Measurements from ENCODE around the gene COPZ2.
A peak's percentile ranks its signal among the peaks of the same experiment; 100 is the strongest.

COPZ2 gene

DNA sequence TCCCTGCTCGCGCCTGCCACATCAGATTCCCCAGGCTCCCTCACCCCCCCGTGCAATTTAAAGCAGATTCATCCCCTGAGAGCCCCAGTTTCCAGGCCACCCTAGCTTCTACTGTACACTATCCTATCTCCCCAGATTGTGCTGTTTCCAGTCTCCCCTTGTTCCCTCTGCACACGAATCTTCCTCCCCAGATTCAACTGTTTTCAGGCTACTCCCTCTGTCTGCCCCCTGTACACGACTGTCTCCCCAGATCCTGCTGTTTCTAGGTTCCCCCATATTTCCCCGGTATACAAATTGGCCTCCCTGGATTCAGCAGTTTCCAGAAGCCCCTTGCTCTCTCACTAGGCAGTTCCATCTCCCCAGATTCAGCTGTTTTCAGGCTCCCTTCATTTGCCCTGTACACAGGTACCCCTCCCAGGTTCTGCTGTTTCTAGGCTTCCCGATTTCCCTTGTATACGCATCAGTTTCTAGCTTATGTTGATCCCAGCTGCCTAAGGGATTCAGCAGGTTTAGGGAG lies 22.9 kb downstream of the COPZ2 start:
- DNase-seq (ENCODE audit: extremely low spot score), result no peak
- POLR2A ChIA-PET, result interaction anchor here (0.7 to 4.6 kb wide), 9 partner anchors 29 to 119 kb away, joined by 3 to 21 read pairs (median 4); partner anchors contain the start of genes CDK5RAP3, NFE2L1, PNPO and SP2
- CTCF ChIA-PET, result interaction anchor here (0.9 to 2.4 kb wide), 6 partner anchors 15 to 125 kb away, joined by 3 to 13 read pairs (median 4); partner anchors contain the start of gene CBX1
- TF ChIP-seq SUZ12 (IDR thresholded peaks at IDR 0.05) (no peak), FOXA1 (IDR thresholded peaks at IDR 0.05) (no peak), CTBP1 (IDR thresholded peaks at IDR 0.05; ENCODE audit: borderline replicate concordance) (no peak), SP1 (IDR thresholded peaks at IDR 0.05) (no peak), ELF4 (IDR thresholded peaks at IDR 0.05) (no peak), L3MBTL2 (conservative IDR thresholded peaks at IDR 0.05) (no peak), TARDBP (IDR thresholded peaks at IDR 0.05) (no peak), ZNF384 (IDR thresholded peaks at IDR 0.05) (no peak), HDGF (IDR thresholded peaks at IDR 0.05; ENCODE audit: borderline replicate concordance) (no peak), ARNT (IDR thresholded peaks at IDR 0.05) (no peak), LEF1 (IDR thresholded peaks at IDR 0.05; ENCODE audit: borderline replicate concordance) (no peak), FOXM1 (IDR thresholded peaks at IDR 0.05; ENCODE audit: borderline replicate concordance) (no peak), NFRKB (IDR thresholded peaks at IDR 0.05) (no peak), FOXK2 (IDR thresholded peaks at IDR 0.05) (no peak)

DNA sequence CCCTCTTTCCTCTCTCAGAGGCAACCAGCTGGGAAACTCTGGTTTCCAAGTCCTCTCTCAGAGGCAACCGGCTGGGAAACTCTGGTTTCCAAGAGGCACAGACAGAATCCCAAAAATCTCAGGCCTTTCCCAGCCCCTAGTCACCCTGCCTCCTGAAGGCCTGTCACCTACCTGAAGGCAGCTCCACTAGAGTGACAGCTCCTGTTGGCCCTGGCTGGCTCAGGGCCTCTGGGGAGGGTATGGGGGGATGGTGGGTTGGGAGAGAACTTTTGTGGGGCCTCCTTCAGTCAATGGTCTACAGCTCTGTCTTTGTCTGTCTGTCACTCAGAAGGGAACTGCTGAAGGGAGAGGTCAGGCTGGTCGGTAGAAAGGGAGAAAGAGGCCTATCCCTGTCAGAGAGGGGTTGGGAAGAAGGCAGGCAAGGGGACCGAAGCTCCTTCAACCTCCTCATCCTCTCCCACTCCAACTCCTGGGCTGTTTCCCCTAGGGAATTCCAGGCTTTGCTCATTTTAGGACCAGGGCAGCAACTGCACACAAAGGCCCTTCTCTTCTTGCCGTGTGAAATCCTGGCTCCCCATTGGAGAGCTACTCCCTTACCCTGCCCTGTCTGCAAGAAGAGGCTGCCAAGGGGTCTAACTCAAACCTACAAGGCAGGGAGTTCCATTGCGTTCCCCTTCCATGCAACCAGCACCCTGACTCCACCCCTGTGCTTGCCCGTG lies 23.6 kb downstream of the COPZ2 start:
- ChIA-PET POLR2A (interaction anchor here (0.8 to 4.6 kb wide), 6 partner anchors 34 to 118 kb away, joined by 3 to 21 read pairs (median 4); partner anchors contain the start of genes CDK5RAP3, NFE2L1 and SP2), CTCF (interaction anchor here (1.0 to 2.4 kb wide), 4 partner anchors 15 to 65 kb away, joined by 4 to 13 read pairs (median 6); no protein-coding TSS in a partner anchor)
- no peak for DNase-seq (ENCODE audit: extremely low spot score)
- no peak for TF ChIP-seq FOXM1 (IDR thresholded peaks at IDR 0.05; ENCODE audit: borderline replicate concordance)
- no peak for TF ChIP-seq BHLHE40 (IDR thresholded peaks at IDR 0.05; ENCODE audit: borderline replicate concordance)
- no peak for TF ChIP-seq L3MBTL2 (conservative IDR thresholded peaks at IDR 0.05)
- no peak for TF ChIP-seq ARNT (IDR thresholded peaks at IDR 0.05)
- TF ChIP-seq, protein P1, sequence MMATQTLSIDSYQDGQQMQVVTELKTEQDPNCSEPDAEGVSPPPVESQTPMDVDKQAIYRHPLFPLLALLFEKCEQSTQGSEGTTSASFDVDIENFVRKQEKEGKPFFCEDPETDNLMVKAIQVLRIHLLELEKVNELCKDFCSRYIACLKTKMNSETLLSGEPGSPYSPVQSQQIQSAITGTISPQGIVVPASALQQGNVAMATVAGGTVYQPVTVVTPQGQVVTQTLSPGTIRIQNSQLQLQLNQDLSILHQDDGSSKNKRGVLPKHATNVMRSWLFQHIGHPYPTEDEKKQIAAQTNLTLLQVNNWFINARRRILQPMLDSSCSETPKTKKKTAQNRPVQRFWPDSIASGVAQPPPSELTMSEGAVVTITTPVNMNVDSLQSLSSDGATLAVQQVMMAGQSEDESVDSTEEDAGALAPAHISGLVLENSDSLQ (IDR thresholded peaks at IDR 0.05), result no peak
- no peak for TF ChIP-seq FOXA1 (IDR thresholded peaks at IDR 0.05)
- no peak for TF ChIP-seq TARDBP (IDR thresholded peaks at IDR 0.05)
- no peak for TF ChIP-seq LEF1 (IDR thresholded peaks at IDR 0.05; ENCODE audit: borderline replicate concordance)
- no peak for TF ChIP-seq NFRKB (IDR thresholded peaks at IDR 0.05)
- TF ChIP-seq FOXK2 (IDR thresholded peaks at IDR 0.05), result no peak
- no peak for TF ChIP-seq ZNF384 (IDR thresholded peaks at IDR 0.05)

DNA sequence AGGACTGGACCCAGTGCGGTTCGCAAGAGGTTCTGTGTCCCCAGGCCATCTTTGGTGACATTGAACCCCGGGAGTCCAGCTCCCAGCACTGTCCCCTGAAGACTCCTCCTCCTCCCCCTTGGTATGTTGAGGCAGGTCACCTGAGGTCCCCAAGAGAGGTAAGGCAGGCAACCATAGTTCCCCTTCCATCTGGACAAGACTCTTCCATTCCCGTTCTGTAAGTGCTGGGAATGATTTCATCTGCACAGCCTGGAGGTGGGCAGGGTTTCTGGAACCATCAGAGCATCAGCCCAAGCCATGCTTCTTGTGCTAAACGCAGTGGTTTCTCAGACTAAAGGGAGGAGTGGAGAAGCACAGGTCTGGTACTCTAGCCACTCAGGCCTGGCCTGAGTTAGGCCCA lies 24.9 kb downstream of the COPZ2 start:
- no peak for DNase-seq (ENCODE audit: extremely low spot score)
- no peak for TF ChIP-seq ZNF384 (IDR thresholded peaks at IDR 0.05)
- POLR2A ChIA-PET, result interaction anchor here (0.7 to 2.3 kb wide), 6 partner anchors 10 to 71 kb away, joined by 3 to 8 read pairs (median 4); partner anchors contain the start of genes CDK5RAP3, NFE2L1 and PNPO
- CTCF ChIA-PET, result interaction anchor here (0.8 kb wide), 2 partner anchors 87 to 169 kb away, joined by 4 read pairs; no protein-coding TSS in a partner anchor

DNA sequence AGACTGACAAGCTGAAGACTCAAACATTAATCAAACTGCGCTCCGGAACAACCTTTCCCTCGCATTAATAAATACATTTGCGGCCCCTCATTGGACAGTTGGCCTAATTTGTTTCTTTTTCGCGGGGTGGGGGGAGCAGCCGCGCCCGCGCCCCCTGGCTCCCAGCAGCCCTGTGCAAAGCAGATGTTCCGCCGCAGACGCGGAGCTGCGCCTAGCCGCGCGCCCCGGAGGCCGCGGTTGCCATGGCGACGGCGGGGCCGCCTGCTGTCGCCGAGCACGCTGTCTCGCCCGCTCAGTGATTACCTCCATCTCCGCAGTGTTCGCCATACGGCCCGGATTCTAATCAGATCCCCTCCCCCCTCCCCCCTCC lies 25.5 kb downstream of the COPZ2 start:
- POLR2A ChIA-PET, result interaction anchor here (0.7 to 2.3 kb wide), 6 partner anchors 9 to 71 kb away, joined by 3 to 8 read pairs (median 4); partner anchors contain the start of genes CDK5RAP3, NFE2L1 and PNPO
- CTCF ChIA-PET, result interaction anchor here (0.6 to 1.8 kb wide), 7 partner anchors 24 to 169 kb away, joined by 3 to 8 read pairs (median 4); no protein-coding TSS in a partner anchor
- DNase-seq (ENCODE audit: extremely low spot score), result peak; percentile 81
- no peak for TF ChIP-seq FOXA1 (IDR thresholded peaks at IDR 0.05)
- TF ChIP-seq, protein P1 (IDR thresholded peaks at IDR 0.05), result peak; percentile 4; the same call in 1 of the 2 replicates

DNA sequence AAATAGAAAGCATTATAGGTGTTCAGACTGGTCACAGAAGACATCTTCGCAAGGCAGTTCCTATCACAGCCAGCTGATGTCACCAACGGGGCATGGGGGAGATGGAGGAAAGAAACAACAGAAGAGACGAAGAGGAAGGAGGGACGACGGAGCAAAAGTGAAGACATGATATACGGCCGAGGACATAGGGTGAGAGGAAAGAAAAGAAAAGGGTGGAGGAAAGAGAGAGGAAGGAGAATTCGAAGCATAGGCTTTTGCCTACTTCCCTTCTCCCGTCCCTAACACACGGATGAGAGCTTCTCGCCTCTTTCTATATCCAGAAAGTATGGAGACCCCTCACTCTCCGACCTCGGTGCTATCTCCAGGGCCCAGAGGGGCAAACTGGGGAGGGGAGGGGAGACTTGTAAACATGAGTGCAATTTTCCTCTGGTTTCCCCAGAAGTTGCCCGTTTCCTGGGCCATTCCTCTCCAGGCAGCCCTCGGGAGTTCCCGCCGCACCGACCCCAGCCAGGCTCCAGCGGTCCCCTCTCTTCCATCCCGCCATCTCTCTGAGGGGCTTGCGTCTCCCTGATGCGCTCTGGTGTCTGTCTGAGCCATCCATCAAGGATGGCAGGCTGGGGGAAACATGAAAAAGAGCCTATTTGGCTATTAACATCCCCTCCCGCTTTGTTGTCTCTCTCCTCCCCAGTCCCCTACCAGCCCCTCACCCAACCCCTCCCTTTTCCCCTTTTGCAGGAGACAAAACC lies 26.0 kb downstream of the COPZ2 start:
- POLR2A ChIA-PET, result interaction anchor here (0.7 to 2.3 kb wide), 11 partner anchors 9 to 170 kb away, joined by 3 to 10 read pairs (median 4); partner anchors contain the start of genes CDK5RAP3, NFE2L1 and PNPO
- TF ChIP-seq L3MBTL2 (conservative IDR thresholded peaks at IDR 0.05) (peak; percentile 62), ZNF384 (IDR thresholded peaks at IDR 0.05) (no peak), CTBP1 (IDR thresholded peaks at IDR 0.05; ENCODE audit: borderline replicate concordance) (peak; percentile 79)
- TF ChIP-seq, protein P1 (IDR thresholded peaks at IDR 0.05), result peak; percentile 93
- CTCF ChIA-PET, result interaction anchor here (0.6 to 1.8 kb wide), 14 partner anchors 9 to 168 kb away, joined by 3 to 8 read pairs (median 4); no protein-coding TSS in a partner anchor
- peak; percentile 75 for DNase-seq (ENCODE audit: extremely low spot score)

DNA sequence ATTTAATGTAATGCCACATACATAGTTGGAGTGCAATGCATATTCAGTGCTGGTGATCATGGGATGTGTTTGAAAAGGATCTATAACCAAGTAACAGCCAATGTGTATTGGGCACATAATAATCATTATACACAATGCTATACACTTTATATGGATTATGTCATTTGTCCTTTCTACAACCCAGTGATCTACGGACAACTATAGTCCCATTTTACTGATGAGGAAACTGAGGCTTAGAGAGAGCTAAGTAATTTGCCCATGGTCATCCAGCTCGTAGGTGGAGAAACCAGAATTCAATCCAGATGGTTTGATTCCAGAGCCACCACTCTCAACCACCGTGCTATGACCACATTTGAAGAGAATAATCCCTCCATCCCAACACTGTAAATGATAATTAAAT lies 27.4 kb downstream of the COPZ2 start:
- no peak for TF ChIP-seq SUZ12 (IDR thresholded peaks at IDR 0.05)
- no peak for TF ChIP-seq HDGF (IDR thresholded peaks at IDR 0.05; ENCODE audit: borderline replicate concordance)
- TF ChIP-seq, protein P1 (IDR thresholded peaks at IDR 0.05), result no peak
- no peak for TF ChIP-seq TARDBP (IDR thresholded peaks at IDR 0.05)
- TF ChIP-seq FOXM1 (IDR thresholded peaks at IDR 0.05; ENCODE audit: borderline replicate concordance), result no peak
- TF ChIP-seq ZNF384 (IDR thresholded peaks at IDR 0.05), result no peak
- TF ChIP-seq L3MBTL2 (conservative IDR thresholded peaks at IDR 0.05), result no peak
- TF ChIP-seq NFRKB (IDR thresholded peaks at IDR 0.05), result no peak
- no peak for TF ChIP-seq CTBP1 (IDR thresholded peaks at IDR 0.05; ENCODE audit: borderline replicate concordance)
- TF ChIP-seq LEF1 (IDR thresholded peaks at IDR 0.05; ENCODE audit: borderline replicate concordance), result no peak
- no peak for TF ChIP-seq BHLHE40 (IDR thresholded peaks at IDR 0.05; ENCODE audit: borderline replicate concordance)
- no peak for TF ChIP-seq SP1 (IDR thresholded peaks at IDR 0.05)
- TF ChIP-seq ARNT (IDR thresholded peaks at IDR 0.05), result no peak
- no peak for TF ChIP-seq FOXA1 (IDR thresholded peaks at IDR 0.05)
- TF ChIP-seq FOXK2 (IDR thresholded peaks at IDR 0.05), result no peak
- ChIA-PET POLR2A (interaction anchor here (1.5 kb wide), 1 partner anchor 39 kb away, joined by 10 read pairs; the partner anchor contains the start of gene CDK5RAP3), CTCF (interaction anchor here (0.7 to 1.4 kb wide), 2 partner anchors 11 to 15 kb away, joined by 6 to 7 read pairs; no protein-coding TSS in a partner anchor)
- no peak for DNase-seq (ENCODE audit: extremely low spot score)

Data from HEK293T (cell line).